ENCODE data around the gene CSNK2A2. TPM values are rescaled to one million over a fixed set of nuclear protein-coding genes. Genes with fewer than 3 reads are reported as not detected.

The CSNK2A2 gene
- total RNA-seq, 1 donor from 2014 or later, result 96.2 TPM

DNA sequence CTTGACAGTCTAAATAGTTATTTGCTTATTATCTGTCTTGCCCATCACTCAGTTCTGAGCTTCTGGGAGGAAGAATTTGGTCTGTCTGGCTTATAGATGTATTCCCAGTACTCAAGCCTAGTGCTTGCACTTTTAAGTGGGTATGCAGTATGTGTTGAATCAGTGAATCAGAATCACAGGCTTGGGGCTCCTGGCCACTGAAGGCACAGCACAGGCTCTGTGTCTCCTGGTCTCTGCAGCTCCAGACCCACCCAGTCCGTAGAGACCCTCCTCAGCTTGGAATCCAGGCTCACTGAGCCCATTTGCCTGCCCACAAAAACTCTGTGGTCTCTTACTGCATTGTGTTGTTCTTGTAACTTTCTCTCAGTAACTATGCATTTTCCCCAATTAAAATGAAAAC lies 49.4 kb downstream of the CSNK2A2 start:
- no peak for DNase-seq (ENCODE audit: low read depth)
- H3K4me3 ChIP-seq (ENCODE audit: insufficient read depth, low read depth, low read length), result no peak overlapping the region
- Mint-ChIP-seq H3K4me1 (ENCODE audit: low read depth, unreplicated experiment) (no peaks in the 10 kb centered on the region), H3K4me3 (ENCODE audit: unreplicated experiment) (no peak overlapping the region), H3K27me3 (ENCODE audit: low read depth, unreplicated experiment) (peaks cover 9% of the 10 kb centered on the region), H3K27ac (ENCODE audit: unreplicated experiment) (no peak overlapping the region), H3K9me3 (ENCODE audit: unreplicated experiment) (peaks cover 5% of the 10 kb centered on the region), H3K36me3 (ENCODE audit: low read depth, unreplicated experiment) (no peaks in the 10 kb centered on the region)
- TF ChIP-seq EZH2 (IDR thresholded peaks at IDR 0.05; ENCODE audit: insufficient read depth, low read length), result no peak
- TF ChIP-seq, protein P1, sequence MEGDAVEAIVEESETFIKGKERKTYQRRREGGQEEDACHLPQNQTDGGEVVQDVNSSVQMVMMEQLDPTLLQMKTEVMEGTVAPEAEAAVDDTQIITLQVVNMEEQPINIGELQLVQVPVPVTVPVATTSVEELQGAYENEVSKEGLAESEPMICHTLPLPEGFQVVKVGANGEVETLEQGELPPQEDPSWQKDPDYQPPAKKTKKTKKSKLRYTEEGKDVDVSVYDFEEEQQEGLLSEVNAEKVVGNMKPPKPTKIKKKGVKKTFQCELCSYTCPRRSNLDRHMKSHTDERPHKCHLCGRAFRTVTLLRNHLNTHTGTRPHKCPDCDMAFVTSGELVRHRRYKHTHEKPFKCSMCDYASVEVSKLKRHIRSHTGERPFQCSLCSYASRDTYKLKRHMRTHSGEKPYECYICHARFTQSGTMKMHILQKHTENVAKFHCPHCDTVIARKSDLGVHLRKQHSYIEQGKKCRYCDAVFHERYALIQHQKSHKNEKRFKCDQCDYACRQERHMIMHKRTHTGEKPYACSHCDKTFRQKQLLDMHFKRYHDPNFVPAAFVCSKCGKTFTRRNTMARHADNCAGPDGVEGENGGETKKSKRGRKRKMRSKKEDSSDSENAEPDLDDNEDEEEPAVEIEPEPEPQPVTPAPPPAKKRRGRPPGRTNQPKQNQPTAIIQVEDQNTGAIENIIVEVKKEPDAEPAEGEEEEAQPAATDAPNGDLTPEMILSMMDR (IDR thresholded peaks at IDR 0.05; ENCODE audit: insufficient read depth, low read depth, low read length), result no peak
- no peak for FAIRE-seq
- no peak overlapping the region for H2AFZ ChIP-seq (ENCODE audit: low read depth, low read length)
- H3K9me3 ChIP-seq (ENCODE audit: insufficient read depth, low read depth, low read length), result no peaks in the 10 kb centered on the region
- H4K20me1 ChIP-seq (ENCODE audit: insufficient read depth, low read length), result no peaks in the 10 kb centered on the region
- no peaks in the 10 kb centered on the region for H3K36me3 ChIP-seq (ENCODE audit: insufficient read depth, low read length)
- no peak overlapping the region for H3K4me2 ChIP-seq (ENCODE audit: low read length)
- no peaks in the 10 kb centered on the region for H3K4me1 ChIP-seq (ENCODE audit: insufficient read depth, low read length)
- H3K79me2 ChIP-seq (ENCODE audit: insufficient read depth, low read length), result no peaks in the 10 kb centered on the region
- H3K27me3 ChIP-seq (ENCODE audit: insufficient read depth, low read length), result no peaks in the 10 kb centered on the region
- H3K9ac ChIP-seq (ENCODE audit: low read length), result no peak overlapping the region
- no peak overlapping the region for H3K27ac ChIP-seq (ENCODE audit: low read depth, low read length)

DNA sequence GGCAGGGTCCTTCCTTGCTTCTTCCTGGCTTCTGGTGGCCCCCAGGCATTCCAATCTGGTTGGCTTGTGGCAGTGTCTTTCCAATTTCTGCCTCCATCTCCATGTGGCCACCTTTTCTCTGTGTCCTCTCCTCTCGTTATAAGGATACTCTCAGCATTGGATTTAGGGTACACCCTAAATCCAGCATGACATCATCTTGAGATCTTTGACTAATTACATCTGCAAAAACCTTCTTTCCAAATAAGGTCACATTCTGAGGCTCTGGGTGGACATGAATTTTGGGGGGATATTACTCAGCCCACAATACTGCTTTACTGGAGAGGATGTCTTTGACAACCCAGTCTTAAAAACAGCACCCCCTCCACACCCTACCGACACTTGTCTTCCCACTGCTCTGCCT lies 49.8 kb downstream of the CSNK2A2 start:
- no peaks in the 10 kb centered on the region for H3K4me1 ChIP-seq (ENCODE audit: insufficient read depth, low read length)
- Mint-ChIP-seq H3K4me3 (ENCODE audit: unreplicated experiment) (no peak overlapping the region), H3K27ac (ENCODE audit: unreplicated experiment) (no peak overlapping the region), H3K4me1 (ENCODE audit: low read depth, unreplicated experiment) (no peaks in the 10 kb centered on the region), H3K9me3 (ENCODE audit: unreplicated experiment) (peaks cover 5% of the 10 kb centered on the region), H3K27me3 (ENCODE audit: low read depth, unreplicated experiment) (peaks cover 9% of the 10 kb centered on the region), H3K36me3 (ENCODE audit: low read depth, unreplicated experiment) (no peaks in the 10 kb centered on the region)
- no peak overlapping the region for H3K27ac ChIP-seq (ENCODE audit: low read depth, low read length)
- no peak overlapping the region for H2AFZ ChIP-seq (ENCODE audit: low read depth, low read length)
- FAIRE-seq (no peak), DNase-seq (ENCODE audit: low read depth) (no peak)
- no peak overlapping the region for H3K4me3 ChIP-seq (ENCODE audit: insufficient read depth, low read depth, low read length)
- H3K79me2 ChIP-seq (ENCODE audit: insufficient read depth, low read length), result no peaks in the 10 kb centered on the region
- no peaks in the 10 kb centered on the region for H3K36me3 ChIP-seq (ENCODE audit: insufficient read depth, low read length)
- no peaks in the 10 kb centered on the region for H4K20me1 ChIP-seq (ENCODE audit: insufficient read depth, low read length)
- no peak overlapping the region for H3K4me2 ChIP-seq (ENCODE audit: low read length)
- no peaks in the 10 kb centered on the region for H3K27me3 ChIP-seq (ENCODE audit: insufficient read depth, low read length)
- no peaks in the 10 kb centered on the region for H3K9me3 ChIP-seq (ENCODE audit: insufficient read depth, low read depth, low read length)
- H3K9ac ChIP-seq (ENCODE audit: low read length), result no peak overlapping the region
- TF ChIP-seq, protein P1 (IDR thresholded peaks at IDR 0.05; ENCODE audit: insufficient read depth, low read depth, low read length), result no peak
- no peak for TF ChIP-seq EZH2 (IDR thresholded peaks at IDR 0.05; ENCODE audit: insufficient read depth, low read length)

DNA sequence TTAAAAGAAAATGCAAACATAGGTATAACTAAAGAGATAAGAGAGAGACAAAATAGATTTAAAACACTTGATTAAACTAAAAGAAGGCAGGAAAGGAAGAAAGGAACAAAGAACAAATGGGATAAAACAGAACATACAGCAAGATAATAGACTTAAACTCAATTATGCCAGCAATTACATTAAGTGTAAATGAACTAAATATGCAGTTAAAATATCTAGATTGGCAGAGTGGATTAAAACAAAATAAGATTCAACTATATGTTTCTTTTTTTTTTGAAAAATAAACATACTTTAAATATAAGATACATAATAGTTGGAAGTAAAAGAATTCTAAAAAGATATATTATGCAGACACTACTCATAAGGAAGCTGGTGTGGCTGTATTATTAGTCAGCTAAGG lies 59.1 kb downstream of the CSNK2A2 start:
- H3K27ac Mint-ChIP-seq (ENCODE audit: unreplicated experiment), result no peak overlapping the region
- Histone ChIP-seq H3K4me1 (ENCODE audit: insufficient read depth, low read length) (no peaks in the 10 kb centered on the region), H3K27ac (ENCODE audit: low read depth, low read length) (no peak overlapping the region), H3K9me3 (ENCODE audit: insufficient read depth, low read depth, low read length) (no peaks in the 10 kb centered on the region), H3K9ac (ENCODE audit: low read length) (no peak overlapping the region), H3K4me2 (ENCODE audit: low read length) (no peak overlapping the region), H3K27me3 (ENCODE audit: insufficient read depth, low read length) (no peaks in the 10 kb centered on the region), H2AFZ (ENCODE audit: low read depth, low read length) (no peak overlapping the region), H3K4me3 (ENCODE audit: insufficient read depth, low read depth, low read length) (no peak overlapping the region), H3K79me2 (ENCODE audit: insufficient read depth, low read length) (no peaks in the 10 kb centered on the region), H4K20me1 (ENCODE audit: insufficient read depth, low read length) (no peaks in the 10 kb centered on the region), H3K36me3 (ENCODE audit: insufficient read depth, low read length) (no peaks in the 10 kb centered on the region)
- H3K27me3 Mint-ChIP-seq (ENCODE audit: low read depth, unreplicated experiment), result no peaks in the 10 kb centered on the region
- DNase-seq (ENCODE audit: low read depth) (no peak), FAIRE-seq (no peak)
- peaks cover 8% of the 10 kb centered on the region for H3K9me3 Mint-ChIP-seq (ENCODE audit: unreplicated experiment)
- no peaks in the 10 kb centered on the region for H3K4me1 Mint-ChIP-seq (ENCODE audit: low read depth, unreplicated experiment)
- TF ChIP-seq, protein P1 (IDR thresholded peaks at IDR 0.05; ENCODE audit: insufficient read depth, low read depth, low read length), result no peak
- no peak for TF ChIP-seq EZH2 (IDR thresholded peaks at IDR 0.05; ENCODE audit: insufficient read depth, low read length)
- no peak overlapping the region for H3K4me3 Mint-ChIP-seq (ENCODE audit: unreplicated experiment)
- peaks cover 2% of the 10 kb centered on the region for H3K36me3 Mint-ChIP-seq (ENCODE audit: low read depth, unreplicated experiment)

All from astrocyte (in vitro differentiated cells and primary cell).